HG03139 (cell line): ENCODE measurements around the gene DCAF12.
"Not testable (repeated sequence)": the region's sequence is repeated elsewhere in the genome, so short reads cannot be mapped to it uniquely, and the experiment has no call there.

Source experiments
- ATAC-seq: cut with Tn5 transposase; IDR thresholded peaks from one replicate; pipeline ENCODE4 v1.9.1; 2021; ENCODE audit not compliant: unreplicated experiment

The DCAF12 gene

DNA sequence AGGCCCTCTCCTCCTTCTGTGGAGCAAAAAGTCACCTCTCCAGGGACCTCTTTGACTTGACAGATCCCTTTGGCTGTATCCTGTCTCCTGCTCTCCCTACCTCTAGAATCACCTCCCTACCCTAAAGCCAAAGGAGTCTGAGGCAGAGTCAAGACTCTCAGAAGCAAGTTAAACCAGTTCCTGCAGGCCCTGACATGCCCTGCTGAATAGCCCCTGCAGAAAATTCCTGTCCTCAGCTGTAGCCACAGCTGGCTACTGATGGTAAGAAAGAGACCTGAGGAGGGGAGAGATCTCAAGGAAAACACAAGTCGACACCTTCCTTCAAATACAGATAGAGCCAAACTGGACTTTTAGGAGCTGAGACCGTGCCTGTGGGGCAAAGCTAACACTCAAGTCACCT is 54.1 kb downstream of the DCAF12 start:
- no peak for ATAC-seq

DNA sequence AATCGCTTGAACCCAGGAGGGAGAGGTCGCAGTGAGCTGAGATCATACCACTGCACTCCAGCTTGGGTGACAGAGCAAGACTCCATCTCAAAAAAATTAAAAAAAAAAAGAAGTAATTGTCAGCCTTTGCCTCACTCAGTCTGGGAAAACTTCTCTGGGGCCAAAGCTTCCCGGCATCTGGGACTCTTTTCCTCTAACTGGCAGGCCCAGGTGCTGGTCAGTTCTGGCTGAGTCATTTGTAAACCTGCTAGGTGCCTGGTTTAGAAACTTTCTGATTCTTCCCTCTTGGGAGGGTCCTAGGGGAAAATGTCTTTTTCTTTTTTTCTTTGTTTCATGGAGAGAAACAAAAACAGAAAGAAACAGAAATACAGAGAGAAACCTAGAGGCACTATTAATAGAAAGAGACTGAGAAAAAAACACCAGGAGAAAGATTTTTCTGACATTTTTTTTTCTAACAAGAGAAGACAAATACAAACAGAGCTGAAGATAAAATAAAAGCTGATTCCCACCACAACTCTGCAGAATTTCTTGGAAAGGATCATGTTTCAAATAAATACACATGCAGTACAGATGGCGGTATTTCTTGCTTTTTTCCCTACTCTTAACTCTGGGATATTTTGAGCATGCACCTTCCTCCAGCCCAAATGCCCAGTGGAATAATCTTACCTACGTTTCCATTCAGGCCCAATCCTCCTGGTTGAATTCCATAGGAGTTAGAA is 55.7 kb downstream of the DCAF12 start:
- no peak for ATAC-seq

DNA sequence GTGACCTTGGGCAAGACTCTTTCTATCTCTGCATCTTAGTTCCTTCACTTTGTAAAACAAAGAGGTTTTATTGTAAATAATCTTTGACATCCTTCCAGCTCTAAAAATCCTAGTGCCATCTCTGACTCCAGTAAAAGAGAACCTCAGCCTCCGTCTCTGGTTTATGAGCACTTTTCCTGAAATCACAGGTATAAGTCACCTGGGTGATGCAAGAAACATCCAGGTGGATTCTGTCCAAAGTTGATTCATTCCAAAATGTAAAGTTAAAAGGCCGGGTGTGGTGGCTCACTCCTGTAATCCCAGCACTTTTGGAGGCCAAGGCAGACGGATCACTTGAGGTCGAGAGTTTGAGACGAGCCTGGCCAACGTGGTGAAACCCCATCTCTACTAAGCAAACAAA is 56.7 kb downstream of the DCAF12 start:
- ATAC-seq, result no peak

DNA sequence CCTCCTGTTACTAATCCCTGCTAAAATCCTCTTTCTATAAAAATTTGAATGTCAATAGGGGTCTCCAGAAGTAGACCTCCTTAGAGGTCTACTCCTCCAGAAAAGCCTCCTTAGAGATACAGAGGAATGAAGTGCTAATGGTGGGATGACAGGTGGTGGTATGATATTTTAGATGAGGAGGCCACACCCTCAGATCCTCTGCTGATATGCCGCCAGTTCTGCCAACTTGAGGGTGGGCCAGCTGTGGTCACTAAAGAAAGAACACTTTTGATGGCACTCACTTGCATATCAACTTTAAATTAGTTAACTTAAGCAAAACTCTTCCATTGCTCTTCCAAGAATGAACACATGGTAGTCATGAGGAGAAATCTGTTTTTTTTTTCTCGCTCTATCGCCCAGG is 61.0 kb downstream of the DCAF12 start:
- no peak for ATAC-seq

DNA sequence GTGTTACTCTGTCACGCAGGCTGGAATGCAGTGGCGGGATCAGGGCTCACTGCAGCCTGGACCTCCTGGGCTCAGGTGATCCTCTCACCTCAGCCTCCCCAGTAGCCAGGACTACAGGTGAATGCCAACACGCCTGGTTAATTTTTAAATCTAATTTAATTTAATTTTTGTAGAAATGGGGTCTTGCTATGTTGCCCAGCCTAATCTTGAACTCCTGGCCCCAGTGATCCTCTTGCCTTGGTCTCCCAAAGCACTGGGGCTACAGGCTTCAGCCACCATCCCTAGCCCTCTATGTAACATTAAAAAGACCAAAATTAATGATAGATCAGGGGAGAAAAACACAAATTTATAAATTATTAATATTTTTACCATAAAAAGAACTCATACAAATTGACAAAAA is 66.5 kb downstream of the DCAF12 start:
- ATAC-seq, result no peak

DNA sequence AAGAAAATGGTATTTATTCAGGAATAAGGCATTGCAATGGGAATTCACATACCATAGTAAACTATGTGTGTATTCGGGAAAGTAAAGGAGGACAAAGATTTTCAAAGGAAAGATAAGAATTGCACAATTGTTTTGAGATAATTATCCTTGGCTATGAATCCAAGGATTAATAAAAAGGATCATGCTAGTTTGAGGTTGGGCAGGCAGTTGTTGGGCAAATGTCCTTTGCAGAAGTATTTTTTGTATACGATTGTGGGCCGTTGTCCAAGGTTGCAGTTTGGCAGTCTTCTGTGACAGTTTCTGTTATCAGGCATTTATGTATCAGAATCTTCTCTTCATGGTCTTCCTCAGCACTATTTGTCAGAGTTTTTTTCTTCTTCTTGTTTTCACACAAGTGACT is 67.2 kb downstream of the DCAF12 start:
- no peak for ATAC-seq

DNA sequence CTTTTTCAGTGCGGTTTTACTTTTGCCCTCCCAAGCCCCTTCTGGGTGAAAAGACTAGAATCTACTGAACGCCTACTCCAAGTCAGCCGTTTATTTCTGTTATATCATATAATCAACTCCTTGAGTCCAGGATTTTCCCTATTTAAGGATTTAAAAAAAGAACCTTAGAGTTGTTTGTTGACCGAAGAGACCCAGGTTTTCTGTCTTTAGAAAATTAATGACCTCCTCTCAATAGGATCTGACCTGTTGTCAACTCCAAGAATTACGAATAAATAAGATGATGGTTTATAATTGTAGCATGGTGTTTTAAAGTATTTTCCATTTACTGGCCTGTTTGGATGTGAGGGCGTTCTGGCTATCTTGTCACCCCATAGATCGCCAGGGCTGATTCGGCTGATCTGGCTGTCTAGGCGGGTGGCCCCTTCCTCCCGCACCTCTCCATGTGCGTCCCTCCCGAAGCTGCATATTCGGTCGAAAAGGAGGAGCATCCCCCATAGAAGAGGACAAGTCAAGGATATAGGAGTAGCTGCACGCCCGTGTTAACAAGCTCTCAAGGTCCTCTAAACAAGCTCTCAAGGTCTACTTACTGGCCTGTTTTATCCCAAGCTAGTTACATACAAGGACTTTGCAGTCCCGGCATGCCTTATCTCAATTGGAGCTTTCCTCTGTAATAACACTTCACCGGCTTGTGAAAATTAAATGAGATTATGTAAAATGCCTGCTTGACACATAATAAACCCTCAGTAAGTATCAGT is 76.7 kb downstream of the DCAF12 start:
- ATAC-seq, result no peak

DNA sequence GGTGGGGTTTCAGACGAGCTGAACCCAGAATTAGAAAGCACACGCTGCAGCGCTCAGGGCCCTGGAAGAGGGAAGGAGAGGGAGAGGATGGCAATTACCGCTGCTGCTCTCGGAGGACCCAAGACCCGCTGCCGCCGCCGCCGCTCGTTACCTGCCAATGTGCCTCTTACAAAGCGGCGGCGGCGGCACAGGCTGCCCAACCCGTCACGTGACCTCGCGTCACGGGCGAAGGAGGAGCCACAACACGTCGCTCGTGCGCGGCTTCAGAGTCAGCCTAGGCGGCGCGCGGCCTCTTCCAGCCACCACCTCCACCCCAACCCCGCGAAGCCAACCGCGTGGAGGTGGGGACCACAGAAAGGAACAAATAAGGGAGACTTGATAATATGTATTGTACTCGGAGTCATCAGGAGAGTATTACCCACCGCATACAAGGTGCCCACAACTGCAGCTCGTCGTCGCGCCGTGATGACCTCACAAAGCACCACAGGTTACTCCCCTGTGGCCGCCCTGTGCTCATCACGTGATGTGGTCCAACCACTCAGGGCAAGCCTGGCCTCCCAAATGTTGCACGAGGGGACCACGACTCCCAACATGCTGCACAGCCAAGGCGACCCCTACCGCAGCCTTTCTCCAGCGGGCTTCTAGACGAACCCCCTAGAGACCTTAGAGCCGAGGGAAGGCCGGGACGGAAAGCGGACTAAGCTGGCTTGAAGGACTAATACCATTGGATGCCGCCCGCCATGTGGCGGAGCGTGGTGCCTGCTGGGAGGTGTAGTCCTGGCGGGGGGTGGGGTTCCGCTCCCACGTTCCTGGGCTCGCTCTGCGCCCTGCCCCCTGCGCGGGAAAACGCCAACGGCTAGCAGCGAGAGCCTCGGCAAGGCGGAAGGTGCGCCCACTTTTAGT is 77.5 kb downstream of the DCAF12 start, which contains the start of gene UBAP2:
TSS of gene UBAP2 (minus strand) at position 161 of the 903 bp plus-strand sequence. CDS start 31,739 bp downstream, outside the sequence.
- peak; percentile 64 for ATAC-seq

DNA sequence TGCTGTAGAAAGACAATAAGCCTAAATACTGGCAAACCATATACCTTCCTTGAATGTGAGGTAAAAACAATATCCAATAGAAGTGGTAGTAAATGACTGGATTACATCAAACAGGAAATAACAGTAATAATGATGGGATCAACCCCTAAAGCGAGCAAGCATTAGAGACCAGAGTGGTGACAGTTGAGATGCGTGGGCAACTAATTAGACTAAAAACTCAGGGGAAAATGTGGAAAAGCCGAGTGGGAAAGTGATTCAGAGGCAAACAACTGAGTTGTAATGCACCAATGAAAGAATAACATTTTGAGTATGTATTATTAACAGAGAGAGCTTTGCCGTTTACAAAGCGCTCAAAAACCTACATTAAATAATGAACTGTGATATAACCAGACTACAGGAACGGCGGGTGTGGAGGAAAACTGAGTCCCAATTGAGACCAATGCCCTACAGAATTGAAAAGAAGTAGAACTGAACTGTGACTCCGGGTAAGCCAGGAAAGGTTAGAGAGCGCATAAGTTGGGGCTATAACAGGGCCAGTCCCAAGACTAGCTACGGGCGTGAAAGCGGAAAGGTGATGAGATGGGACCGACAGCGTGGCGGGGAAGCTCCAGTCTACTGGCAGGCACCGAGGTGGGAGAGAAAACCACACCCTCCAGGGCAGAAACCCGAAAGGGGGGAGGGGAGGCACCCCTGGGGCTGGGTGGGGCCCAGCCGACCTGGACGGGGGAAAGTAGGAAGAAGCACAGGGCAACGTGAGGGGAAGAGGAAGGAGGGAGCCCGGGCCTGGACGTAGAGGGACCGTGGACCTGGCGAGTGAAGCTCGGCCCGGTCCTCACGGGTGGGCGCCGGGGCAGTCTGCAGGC is 78.4 kb downstream of the DCAF12 start:
- ATAC-seq, result peak; percentile 24

DNA sequence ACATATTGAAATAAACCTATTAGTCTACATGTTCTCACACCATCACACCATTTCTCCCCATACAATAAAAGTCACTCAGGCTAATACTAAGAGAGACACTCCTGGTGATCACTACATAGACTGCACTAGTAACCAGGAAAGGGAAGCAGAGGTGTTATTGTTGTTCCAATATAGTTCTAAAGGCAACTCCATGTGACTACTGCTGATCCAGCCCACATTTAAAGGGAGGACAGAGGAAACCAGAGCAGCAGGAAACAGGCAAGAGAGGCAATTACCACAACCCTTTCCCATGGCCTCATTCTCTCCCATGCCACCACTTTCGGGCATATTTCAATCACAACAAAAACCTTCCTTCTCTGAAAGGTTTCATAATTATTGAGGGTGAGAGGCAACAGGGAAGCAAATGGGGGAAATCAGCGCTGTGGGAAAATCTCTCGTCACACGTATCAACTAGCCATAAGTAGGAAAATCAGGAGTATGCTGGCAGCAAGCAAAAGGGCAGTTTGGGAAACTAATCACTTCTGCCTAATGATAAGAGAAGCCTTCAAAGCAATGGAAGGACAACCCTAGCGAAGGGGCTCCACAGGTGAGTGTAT is 79.6 kb downstream of the DCAF12 start:
- no peak for ATAC-seq

DNA sequence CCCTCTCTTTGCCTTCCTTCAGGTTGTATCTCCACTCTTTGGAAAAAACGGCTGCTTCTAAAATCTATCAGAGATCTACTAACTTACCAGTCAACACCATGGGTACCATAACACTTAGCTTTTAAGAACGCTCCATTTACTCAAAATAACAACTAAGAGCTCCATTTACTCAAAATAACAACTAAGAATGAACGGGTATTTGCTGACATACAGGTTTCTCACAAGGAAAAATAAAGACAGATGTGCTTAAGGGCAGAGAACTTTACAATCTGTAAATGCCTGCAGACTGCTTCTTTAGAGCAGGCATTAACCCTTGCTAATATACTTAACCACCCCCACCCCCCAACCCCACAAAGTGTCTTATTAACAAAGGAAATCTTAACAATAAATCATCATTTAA is 80.6 kb downstream of the DCAF12 start:
- no peak for ATAC-seq

DNA sequence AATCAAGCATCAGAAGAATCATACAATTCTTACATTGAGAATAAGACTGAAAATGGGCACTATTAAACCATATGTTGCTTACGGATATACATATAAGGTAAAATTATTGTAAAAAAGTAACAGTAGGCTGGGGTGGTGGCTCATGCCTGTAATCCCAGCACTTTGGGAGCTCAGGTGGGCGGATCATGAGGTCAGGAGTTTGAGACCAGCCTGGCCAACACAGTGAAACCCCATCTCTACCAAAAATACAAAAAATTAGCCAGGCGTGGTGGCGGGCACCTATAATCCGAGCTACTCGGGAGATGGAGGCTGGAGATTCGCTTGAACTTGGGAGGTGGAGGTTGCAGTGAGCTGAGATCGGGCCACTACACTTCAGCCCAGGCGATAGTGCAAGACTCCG is 84.4 kb downstream of the DCAF12 start:
- ATAC-seq, result not testable (repeated sequence)

DNA sequence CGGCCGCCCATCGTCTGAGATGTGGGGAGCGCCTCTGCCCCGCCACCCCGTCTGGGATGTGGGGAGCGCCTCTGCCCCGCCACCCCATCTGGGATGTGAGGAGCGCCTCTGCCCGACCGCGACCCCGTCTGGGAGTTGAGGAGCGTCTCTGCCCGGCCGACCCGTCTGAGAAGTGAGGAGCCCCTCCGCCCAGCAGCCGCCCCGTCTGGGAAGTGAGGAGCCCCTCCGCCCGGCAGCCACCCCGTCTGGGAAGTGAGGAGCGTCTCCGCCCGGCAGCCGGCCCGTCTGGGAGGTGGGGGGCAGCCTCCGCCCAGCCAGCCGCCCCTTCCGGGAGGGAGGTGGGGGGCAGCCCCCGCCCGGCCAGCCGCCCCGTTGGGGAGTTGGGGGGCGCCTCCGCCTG is 87.6 kb downstream of the DCAF12 start:
- ATAC-seq, result not testable (repeated sequence)

DNA sequence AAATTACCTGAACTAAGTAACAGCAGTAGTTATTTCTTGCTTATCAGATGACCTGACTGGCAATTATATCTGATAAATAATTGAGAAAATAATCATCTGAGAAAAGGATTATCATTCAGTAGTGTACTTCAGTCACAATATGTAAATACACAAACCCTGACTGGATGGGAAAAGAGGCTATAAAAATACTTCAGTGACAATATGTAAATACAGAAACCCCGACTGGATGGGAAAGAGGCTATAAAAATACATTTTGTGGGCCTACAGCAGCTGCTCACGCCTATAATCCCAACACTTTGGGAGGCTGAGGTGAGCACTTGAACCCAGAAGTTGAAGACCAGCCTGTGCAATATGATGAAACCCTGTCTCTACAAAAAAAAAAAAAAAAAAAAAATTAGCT is 88.9 kb downstream of the DCAF12 start:
- ATAC-seq, result no peak

DNA sequence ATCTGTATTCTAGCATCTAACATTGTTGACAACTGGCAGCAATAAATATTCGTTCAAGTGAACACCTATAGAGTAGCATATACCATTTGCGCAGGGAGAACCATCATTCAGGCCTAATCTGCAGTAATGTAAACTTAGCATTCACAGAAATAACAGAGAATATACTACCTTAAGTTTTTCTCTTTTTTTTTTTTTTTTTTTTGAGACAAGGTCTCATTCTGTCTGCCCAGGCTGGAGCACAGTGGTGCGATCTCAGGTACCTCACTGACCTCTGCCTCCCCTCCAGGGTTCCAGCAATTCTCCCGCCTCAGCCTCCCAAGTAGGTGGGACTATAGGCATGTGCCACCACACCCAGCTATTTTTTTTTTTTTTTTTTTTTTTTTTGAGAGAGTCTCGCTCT is 89.9 kb downstream of the DCAF12 start:
- no peak for ATAC-seq
